Measurements from ENCODE around the gene GOLT1A. TPM values are rescaled to one million over a fixed set of nuclear protein-coding genes. Genes with fewer than 3 reads are reported as not detected.

The GOLT1A gene
- total RNA-seq, 3 donors from 2014 or later (not counting 1 experiment from before 2014, with no cell fraction given): not detected

DNA sequence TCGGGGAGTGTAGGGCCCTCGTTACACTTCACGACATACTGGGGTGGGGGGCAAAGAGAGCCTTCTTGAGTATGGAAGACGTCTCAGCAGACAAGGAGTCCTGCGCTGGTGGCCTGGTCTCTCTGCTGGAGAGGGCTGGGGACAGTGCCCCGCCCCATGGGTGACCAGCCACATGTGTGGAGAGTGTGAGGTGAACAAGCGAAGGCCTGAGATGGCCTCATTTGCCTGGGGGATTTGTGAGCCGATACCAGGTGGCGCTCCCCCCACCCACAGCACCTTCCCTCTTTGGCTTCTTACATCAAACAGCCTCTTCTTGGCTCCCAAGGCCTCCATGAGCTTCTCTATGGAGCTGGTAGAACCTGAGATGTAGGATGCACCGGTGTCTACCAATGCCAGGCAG lies 57.9 kb downstream of the GOLT1A start:
- Mint-ChIP-seq H3K9me3 (no peaks in the 10 kb centered on the region), H3K4me3 (no peak overlapping the region), H3K27me3 (ENCODE audit: low read depth in 2 of 2) (peaks cover 0 to 8% of the 10 kb centered on the region in 2 donors), H3K36me3 (no peaks in the 10 kb centered on the region), H3K4me1 (peaks cover 0 to 4% of the 10 kb centered on the region in 2 donors), H3K27ac (no peak overlapping the region)
- peaks cover 15% of the 10 kb centered on the region for H3K4me1 ChIP-seq (ENCODE audit: control insufficient read depth, insufficient read depth, low read length)
- TF ChIP-seq, protein P1, sequence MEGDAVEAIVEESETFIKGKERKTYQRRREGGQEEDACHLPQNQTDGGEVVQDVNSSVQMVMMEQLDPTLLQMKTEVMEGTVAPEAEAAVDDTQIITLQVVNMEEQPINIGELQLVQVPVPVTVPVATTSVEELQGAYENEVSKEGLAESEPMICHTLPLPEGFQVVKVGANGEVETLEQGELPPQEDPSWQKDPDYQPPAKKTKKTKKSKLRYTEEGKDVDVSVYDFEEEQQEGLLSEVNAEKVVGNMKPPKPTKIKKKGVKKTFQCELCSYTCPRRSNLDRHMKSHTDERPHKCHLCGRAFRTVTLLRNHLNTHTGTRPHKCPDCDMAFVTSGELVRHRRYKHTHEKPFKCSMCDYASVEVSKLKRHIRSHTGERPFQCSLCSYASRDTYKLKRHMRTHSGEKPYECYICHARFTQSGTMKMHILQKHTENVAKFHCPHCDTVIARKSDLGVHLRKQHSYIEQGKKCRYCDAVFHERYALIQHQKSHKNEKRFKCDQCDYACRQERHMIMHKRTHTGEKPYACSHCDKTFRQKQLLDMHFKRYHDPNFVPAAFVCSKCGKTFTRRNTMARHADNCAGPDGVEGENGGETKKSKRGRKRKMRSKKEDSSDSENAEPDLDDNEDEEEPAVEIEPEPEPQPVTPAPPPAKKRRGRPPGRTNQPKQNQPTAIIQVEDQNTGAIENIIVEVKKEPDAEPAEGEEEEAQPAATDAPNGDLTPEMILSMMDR (IDR thresholded peaks at IDR 0.05): no peak
- ATAC-seq: no peak
- no peak overlapping the region for H3K4me3 ChIP-seq (ENCODE audit: low read length)
- H3K27ac ChIP-seq (ENCODE audit: low read length): no peak overlapping the region
- H3K36me3 ChIP-seq (ENCODE audit: control insufficient read depth, insufficient read depth, low read length): no peaks in the 10 kb centered on the region
- DNase-seq: no peak
- intact Hi-C loops (cut with micrococcal nuclease): no loop called here
- no peaks in the 10 kb centered on the region for H3K27me3 ChIP-seq (ENCODE audit: control insufficient read depth, insufficient read depth, low read length)
- no peaks in the 10 kb centered on the region for H3K9me3 ChIP-seq (ENCODE audit: control insufficient read depth, insufficient read depth, low read length)
- 85% methylated on average over 10 of the region's 10 CpGs for WGBS (ENCODE audit: insufficient coverage)

DNA sequence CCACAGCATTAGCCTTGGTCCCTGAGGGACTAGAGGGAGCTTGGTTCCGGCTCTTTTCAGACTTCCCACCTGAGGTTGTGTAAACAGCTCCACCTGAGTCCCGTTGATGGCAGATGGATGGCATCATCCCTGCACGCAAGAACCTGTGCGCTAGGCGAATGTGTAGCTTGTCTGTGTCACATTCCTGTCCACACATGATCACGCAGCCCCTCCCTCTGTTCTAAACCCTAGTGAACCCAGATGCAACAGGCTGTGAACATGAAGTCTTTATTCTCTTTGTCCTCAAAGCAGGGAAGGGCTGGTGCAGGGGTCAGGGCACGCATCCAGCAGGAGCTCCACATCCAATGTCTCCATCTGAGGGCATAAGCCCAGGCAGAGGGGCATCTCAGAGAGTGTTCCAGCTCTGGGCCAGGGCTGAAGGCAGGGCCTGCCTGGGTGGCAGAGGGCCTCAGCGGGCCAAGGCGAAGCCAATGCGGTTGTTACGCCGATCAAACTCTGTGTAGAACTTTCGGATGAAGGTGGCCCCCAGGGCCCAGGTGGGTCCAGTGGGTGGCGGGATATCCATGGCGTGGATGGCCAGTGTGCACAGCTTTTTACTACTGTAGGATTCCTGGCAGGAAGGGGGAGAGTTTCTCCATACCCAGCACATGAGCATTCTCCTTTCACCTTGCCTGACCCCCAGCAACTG lies 59.1 kb downstream of the GOLT1A start:
- H3K4me3 Mint-ChIP-seq: no peak overlapping the region

DNA sequence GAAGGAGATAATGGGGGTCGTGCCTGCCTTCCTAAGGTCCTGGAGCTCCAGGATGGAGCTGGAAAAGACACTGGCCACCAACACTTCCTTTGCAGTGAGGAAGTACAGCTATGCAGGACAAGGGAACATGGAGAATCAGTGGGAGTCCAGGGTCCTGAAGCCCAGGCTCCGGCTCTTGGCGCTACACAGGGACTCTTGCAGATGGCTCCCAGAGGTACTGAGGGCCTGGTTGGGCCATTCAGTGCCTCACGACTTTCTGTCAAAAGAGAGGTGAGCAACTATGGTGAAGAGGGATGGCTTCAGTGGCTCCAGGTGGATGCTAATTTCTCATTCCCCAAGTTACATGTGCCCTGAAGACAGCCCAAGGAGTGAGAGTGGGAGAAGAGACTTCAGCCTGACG lies 60.1 kb downstream of the GOLT1A start:
- Histone ChIP-seq H3K36me3 (ENCODE audit: control insufficient read depth, insufficient read depth, low read length) (no peaks in the 10 kb centered on the region), H3K27me3 (ENCODE audit: control insufficient read depth, insufficient read depth, low read length) (no peaks in the 10 kb centered on the region), H3K27ac (ENCODE audit: low read length) (no peak overlapping the region), H3K4me1 (ENCODE audit: control insufficient read depth, insufficient read depth, low read length) (peaks cover 17% of the 10 kb centered on the region), H3K9me3 (ENCODE audit: control insufficient read depth, insufficient read depth, low read length) (no peaks in the 10 kb centered on the region), H3K4me3 (ENCODE audit: low read length) (no peak overlapping the region)
- 96% methylated on average over 5 of the region's 5 CpGs for WGBS (ENCODE audit: insufficient coverage)
- no peaks in the 10 kb centered on the region for H3K36me3 Mint-ChIP-seq
- intact Hi-C loops (cut with micrococcal nuclease): no loop called here
- TF ChIP-seq, protein P1 (IDR thresholded peaks at IDR 0.05): no peak
- DNase-seq (no peak), ATAC-seq (no peak)
- peaks cover 0 to 4% of the 10 kb centered on the region in 2 donors for H3K4me1 Mint-ChIP-seq
- H3K27ac Mint-ChIP-seq: no peak overlapping the region
- no peaks in the 10 kb centered on the region for H3K9me3 Mint-ChIP-seq
- H3K27me3 Mint-ChIP-seq (ENCODE audit: low read depth in 2 of 2): peaks cover 0 to 8% of the 10 kb centered on the region in 2 donors
- no peak overlapping the region for H3K4me3 Mint-ChIP-seq

More for the DNA sequence above, 59.1 kb downstream of the GOLT1A start:
- ATAC-seq (no peak), DNase-seq (no peak)
- Histone ChIP-seq H3K27ac (ENCODE audit: low read length) (no peak overlapping the region), H3K36me3 (ENCODE audit: control insufficient read depth, insufficient read depth, low read length) (no peaks in the 10 kb centered on the region), H3K4me3 (ENCODE audit: low read length) (no peak overlapping the region), H3K27me3 (ENCODE audit: control insufficient read depth, insufficient read depth, low read length) (no peaks in the 10 kb centered on the region), H3K4me1 (ENCODE audit: control insufficient read depth, insufficient read depth, low read length) (peaks cover 17% of the 10 kb centered on the region), H3K9me3 (ENCODE audit: control insufficient read depth, insufficient read depth, low read length) (no peaks in the 10 kb centered on the region)
- H3K9me3 Mint-ChIP-seq: no peaks in the 10 kb centered on the region
- H3K36me3 Mint-ChIP-seq: no peaks in the 10 kb centered on the region
- H3K27me3 Mint-ChIP-seq (ENCODE audit: low read depth in 2 of 2): peaks cover 0 to 8% of the 10 kb centered on the region in 2 donors
- 94% methylated on average over 15 of the region's 15 CpGs for WGBS (ENCODE audit: insufficient coverage)
- intact Hi-C loops (cut with micrococcal nuclease): no loop called here
- peaks cover 0 to 4% of the 10 kb centered on the region in 2 donors for H3K4me1 Mint-ChIP-seq
- no peak overlapping the region for H3K27ac Mint-ChIP-seq
- TF ChIP-seq, protein P1 (IDR thresholded peaks at IDR 0.05): no peak

Data from natural killer cell (primary cell).